Esophagus squamous epithelium (tissue), 4 donors: Measurements from ENCODE around the gene WFIKKN1.

Source experiments
- POLR2A ChIP-seq, 4 donors: fragments of 450-650 bp; IDR thresholded peaks; one replicate each; pipeline ENCODE4 v1.6.1; 2017; ENCODE audit warnings: antibody characterized with exemption in 4 of 4, mild to moderate bottlenecking in 4 of 4, moderate library complexity in 3 of 4
- TF ChIP-seq, protein P1 (sequence below), 6 experiments: fragments of 450-650 bp in 4 of 6; fragments of 200-600 bp in 2 of 6; sonication (generic) in 2 of 6; IDR thresholded peaks; one replicate each; pipeline ENCODE4 v1.5.1; 2016 to 2019; ENCODE audit warnings: antibody characterized with exemption in 6 of 6, mild to moderate bottlenecking in 4 of 6, moderate library complexity in 4 of 6

DNA sequence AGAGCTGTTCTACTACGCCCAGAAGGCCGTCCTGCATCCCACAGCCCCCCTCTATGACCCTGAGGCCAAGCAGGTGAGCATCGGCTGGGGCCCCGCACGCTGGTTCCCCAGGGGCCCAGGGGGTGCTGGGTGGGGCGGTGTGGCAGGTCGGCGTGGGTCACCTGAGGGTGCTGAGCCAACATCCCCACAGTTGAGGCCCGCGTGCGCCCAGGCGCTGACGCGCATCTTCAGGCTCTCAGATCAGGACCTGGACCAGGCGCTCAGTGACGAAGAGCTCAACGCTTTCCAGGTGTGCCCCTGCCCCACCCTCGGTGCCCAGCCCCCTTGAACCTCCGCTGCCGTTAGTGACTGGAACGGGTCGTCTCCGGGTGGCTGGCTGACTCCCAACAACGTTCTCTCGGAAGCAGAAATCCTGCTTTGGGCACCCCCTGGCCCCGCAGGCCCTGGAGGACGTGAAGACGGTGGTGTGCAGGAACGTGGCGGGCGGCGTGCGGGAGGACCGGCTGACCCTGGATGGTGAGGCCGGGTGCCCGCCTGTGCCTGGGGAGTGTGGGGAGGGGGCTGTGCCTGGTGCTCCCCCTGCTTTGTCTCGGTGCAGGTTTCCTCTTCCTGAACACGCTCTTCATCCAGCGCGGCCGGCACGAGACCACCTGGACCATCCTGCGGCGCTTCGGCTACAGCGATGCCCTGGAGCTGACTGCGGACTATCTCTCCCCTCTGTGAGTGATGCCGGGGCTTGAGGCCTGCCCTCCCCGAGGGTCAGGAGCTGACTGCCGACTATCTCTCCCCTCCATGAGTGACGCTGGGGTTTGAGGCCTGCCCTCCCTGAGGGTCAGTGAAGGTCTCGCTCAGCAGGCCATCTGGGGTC lies 39.9 kb downstream of the WFIKKN1 start:
- TF ChIP-seq, protein P1, sequence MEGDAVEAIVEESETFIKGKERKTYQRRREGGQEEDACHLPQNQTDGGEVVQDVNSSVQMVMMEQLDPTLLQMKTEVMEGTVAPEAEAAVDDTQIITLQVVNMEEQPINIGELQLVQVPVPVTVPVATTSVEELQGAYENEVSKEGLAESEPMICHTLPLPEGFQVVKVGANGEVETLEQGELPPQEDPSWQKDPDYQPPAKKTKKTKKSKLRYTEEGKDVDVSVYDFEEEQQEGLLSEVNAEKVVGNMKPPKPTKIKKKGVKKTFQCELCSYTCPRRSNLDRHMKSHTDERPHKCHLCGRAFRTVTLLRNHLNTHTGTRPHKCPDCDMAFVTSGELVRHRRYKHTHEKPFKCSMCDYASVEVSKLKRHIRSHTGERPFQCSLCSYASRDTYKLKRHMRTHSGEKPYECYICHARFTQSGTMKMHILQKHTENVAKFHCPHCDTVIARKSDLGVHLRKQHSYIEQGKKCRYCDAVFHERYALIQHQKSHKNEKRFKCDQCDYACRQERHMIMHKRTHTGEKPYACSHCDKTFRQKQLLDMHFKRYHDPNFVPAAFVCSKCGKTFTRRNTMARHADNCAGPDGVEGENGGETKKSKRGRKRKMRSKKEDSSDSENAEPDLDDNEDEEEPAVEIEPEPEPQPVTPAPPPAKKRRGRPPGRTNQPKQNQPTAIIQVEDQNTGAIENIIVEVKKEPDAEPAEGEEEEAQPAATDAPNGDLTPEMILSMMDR (IDR thresholded peaks at IDR 0.05): no peak
- no peak for TF ChIP-seq POLR2A (IDR thresholded peaks at IDR 0.05)
